ENCODE data around the gene DEDD. TPM values are rescaled to one million over a fixed set of nuclear protein-coding genes. Genes with fewer than 3 reads are reported as not detected.

DEDD gene
- total and polyA plus RNA-seq, 12 donors = 19.7 to 33.0 (median 26.3) TPM

DNA sequence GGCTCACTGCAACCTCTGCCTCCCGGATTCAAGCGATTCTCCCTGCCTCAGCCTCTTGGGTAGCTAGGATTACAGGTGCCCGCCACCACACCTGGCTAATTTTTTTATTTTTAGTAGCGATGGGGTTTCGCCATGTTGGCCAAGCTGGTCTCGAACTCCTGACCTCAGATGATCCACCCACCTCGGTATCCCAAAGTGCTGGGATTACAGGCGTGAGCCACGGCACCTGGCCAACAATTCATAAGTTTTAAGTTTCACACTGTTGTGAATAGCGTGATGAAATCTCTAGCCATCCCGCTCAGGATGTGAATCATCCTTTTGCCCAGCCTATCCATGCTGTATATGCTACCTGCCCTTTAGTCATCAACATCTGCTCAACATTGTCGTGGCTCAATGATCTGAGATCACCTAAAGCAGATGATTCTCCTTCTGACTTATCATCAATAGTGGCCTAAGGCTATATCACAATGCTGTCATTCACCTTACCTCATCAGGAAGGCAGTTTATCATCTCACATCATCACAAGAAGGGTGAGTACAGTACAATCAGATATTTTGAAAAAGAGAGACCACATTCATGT is 17.2 kb downstream of the DEDD start:
- DNase-seq (no peak), ATAC-seq (no peak)
- 88 to 94% methylated on average over 12 of the region's 12 CpGs for WGBS, 2 donors
- Histone ChIP-seq H3K27me3 (no peaks in the 10 kb centered on the region), H3K4me1 (peaks cover 14 to 81% (median 63%) of the 10 kb centered on the region in 9 donors), H3K36me3 (peaks cover 0 to 23% (median 4%) of the 10 kb centered on the region in 9 donors), H3K27ac (no peak overlapping the region), H3K4me3 (no peak overlapping the region), H3K9me3 (no peaks in the 10 kb centered on the region)
- TF ChIP-seq, protein P1, sequence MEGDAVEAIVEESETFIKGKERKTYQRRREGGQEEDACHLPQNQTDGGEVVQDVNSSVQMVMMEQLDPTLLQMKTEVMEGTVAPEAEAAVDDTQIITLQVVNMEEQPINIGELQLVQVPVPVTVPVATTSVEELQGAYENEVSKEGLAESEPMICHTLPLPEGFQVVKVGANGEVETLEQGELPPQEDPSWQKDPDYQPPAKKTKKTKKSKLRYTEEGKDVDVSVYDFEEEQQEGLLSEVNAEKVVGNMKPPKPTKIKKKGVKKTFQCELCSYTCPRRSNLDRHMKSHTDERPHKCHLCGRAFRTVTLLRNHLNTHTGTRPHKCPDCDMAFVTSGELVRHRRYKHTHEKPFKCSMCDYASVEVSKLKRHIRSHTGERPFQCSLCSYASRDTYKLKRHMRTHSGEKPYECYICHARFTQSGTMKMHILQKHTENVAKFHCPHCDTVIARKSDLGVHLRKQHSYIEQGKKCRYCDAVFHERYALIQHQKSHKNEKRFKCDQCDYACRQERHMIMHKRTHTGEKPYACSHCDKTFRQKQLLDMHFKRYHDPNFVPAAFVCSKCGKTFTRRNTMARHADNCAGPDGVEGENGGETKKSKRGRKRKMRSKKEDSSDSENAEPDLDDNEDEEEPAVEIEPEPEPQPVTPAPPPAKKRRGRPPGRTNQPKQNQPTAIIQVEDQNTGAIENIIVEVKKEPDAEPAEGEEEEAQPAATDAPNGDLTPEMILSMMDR (IDR thresholded peaks at IDR 0.05) = no peak
- intact Hi-C loops (cut with DNase I) = loop anchor here in 2 of 10 donors (5.0 kb wide), 2 partner anchors 37 to 68 kb away; partner anchors contain the start of genes UFC1 (in 1 of the 2) and USF1 (in 1 of the 2)

DNA sequence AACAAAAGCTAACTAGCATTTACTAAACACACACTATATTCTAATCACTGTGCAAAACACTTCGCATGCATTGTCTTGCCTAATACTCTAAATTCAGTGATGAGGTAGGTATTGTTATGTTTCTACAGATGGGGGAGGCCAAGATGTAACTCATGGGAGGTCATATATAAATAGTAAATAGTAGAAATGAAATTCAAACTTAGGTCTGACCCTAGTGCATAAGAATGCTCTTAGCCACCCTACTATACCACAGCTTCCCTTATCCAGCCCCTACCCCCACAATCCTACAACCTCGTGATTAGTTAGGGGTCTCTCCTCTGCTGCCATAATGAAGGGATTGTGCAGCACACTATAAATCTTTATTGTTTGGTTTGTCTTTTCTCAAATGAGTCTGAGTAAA is 17.9 kb downstream of the DEDD start:
- ATAC-seq = no peak
- Histone ChIP-seq H3K4me1 (peaks cover 11 to 75% (median 56%) of the 10 kb centered on the region in 9 donors), H3K9me3 (no peaks in the 10 kb centered on the region), H3K36me3 (peaks cover 0 to 23% (median 0%) of the 10 kb centered on the region in 9 donors), H3K27ac (no peak overlapping the region), H3K4me3 (no peak overlapping the region), H3K27me3 (no peaks in the 10 kb centered on the region)
- intact Hi-C loops (cut with DNase I) = no loop called here
- TF ChIP-seq, protein P1 (IDR thresholded peaks at IDR 0.05) = no peak
- WGBS, 2 donors = 85 to 91% methylated on average over 2 of the region's 2 CpGs
- DNase-seq = no peak

GRCh38 chr1:161113915-161114314 is 18.6 kb downstream of the DEDD start:
- 82 to 90% methylated on average over 1 of the region's 1 CpG for WGBS, 2 donors
- Histone ChIP-seq H3K27ac (no peak overlapping the region), H3K4me1 (peaks cover 8 to 69% (median 50%) of the 10 kb centered on the region in 9 donors), H3K9me3 (no peaks in the 10 kb centered on the region), H3K27me3 (no peaks in the 10 kb centered on the region), H3K4me3 (no peak overlapping the region), H3K36me3 (peaks cover 0 to 30% (median 0%) of the 10 kb centered on the region in 9 donors)
- no peak for ATAC-seq
- no peak for DNase-seq
- TF ChIP-seq, protein P1 (IDR thresholded peaks at IDR 0.05) = no peak
- intact Hi-C loops (cut with DNase I) = no loop called here

DNA sequence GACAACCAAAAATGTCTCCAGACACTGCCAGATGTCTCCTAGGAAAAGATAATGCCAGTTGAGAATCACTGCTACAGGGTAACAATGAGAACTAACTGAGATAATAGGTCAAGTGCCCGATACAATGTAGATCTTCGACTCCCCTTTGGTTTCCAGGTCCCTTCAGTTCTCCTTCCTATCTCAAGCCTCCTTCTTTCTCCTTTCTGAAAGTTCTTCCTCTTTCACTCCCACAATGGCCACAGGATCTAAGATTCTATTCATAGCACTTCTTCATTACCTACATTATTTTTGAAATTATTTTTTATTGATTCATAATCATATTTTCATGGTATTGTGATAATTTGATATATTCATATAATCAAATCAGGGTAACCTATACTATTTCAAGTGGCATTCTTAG is 20.9 kb downstream of the DEDD start:
- H3K27ac ChIP-seq = no peak overlapping the region
- peaks cover 0 to 34% (median 0%) of the 10 kb centered on the region in 9 donors for H3K36me3 ChIP-seq
- DNase-seq (no peak), ATAC-seq (no peak)
- no peaks in the 10 kb centered on the region for H3K27me3 ChIP-seq
- peaks cover 0 to 54% (median 37%) of the 10 kb centered on the region in 9 donors for H3K4me1 ChIP-seq
- TF ChIP-seq, protein P1 (IDR thresholded peaks at IDR 0.05) = no peak
- no peaks in the 10 kb centered on the region for H3K9me3 ChIP-seq
- intact Hi-C loops (cut with DNase I) = no loop called here
- 78 to 79% methylated on average over 2 of the region's 2 CpGs for WGBS, 2 donors
- no peak overlapping the region for H3K4me3 ChIP-seq

Measured in heart right ventricle (tissue), 16 donors.